IMR-90 (cell line): Measurements from ENCODE around the gene DMRT2. TPM values are rescaled to one million over a fixed set of nuclear protein-coding genes. Genes with fewer than 3 reads are reported as not detected.

Experiments
- ATAC-seq: fragments of 200-7000 bp; cut with Tn5 transposase; 2 replicates; pipeline ENCODE4 v1.9.1; 2020; ENCODE audit warnings: low read depth, mild to moderate bottlenecking, moderate library complexity
- BruUV-seq: library from RNA; stranded (reverse); fragments of 400-500 nt; replicated peaks from 2 replicates; lab custom pipeline; 2021; lab: Mats Ljungman, UMichigan
- CTCF ChIA-PET: fragments of 300-600 bp; formaldehyde crosslinking; extraction: SDS; loops from one replicate; lab custom pipeline; 2021; ENCODE audit warnings: antibody characterized with exemption; lab: Yijun Ruan, JAX
- POLR2A ChIA-PET: fragments of 300-600 bp; sonication (Branson Sonifier 250); formaldehyde crosslinking; loops from one replicate; lab custom pipeline; 2022; ENCODE audit warnings: antibody characterized with exemption; ENCODE audit not compliant: unreplicated experiment; lab: Charles Lee
- DNase-seq: peaks from one replicate; pipeline ENCODE4 v3.0.0; 2013
- H2AFZ ChIP-seq: replicated peaks from 2 replicates; pipeline ENCODE3; 2013; ENCODE audit warnings: low read length, mild to moderate bottlenecking; ENCODE audit not compliant: poor library complexity
- H2AK5ac ChIP-seq: 2 replicates; pipeline ENCODE4 v1.6.1; 2013; ENCODE audit warnings: low read depth, low read length, inconsistent platforms
- H2AK9ac ChIP-seq: replicated peaks from 2 replicates; pipeline ENCODE3; 2013; ENCODE audit warnings: mild to moderate bottlenecking, low read depth, low read length, moderate library complexity; ENCODE audit not compliant: poor library complexity
- H2BK120ac ChIP-seq: 2 replicates; pipeline ENCODE4 v1.6.1; 2013; ENCODE audit warnings: low read depth, low read length, inconsistent platforms
- H2BK15ac ChIP-seq: 3 replicates; pipeline ENCODE4 v1.6.1; 2013; ENCODE audit warnings: low read depth, low read length, inconsistent platforms
- H2BK20ac ChIP-seq: 2 replicates; pipeline ENCODE4 v1.6.1; 2013; ENCODE audit warnings: low read depth, mild to moderate bottlenecking, inconsistent platforms, low read length, moderate library complexity
- H2BK5ac ChIP-seq: 2 replicates; pipeline ENCODE4 v1.6.1; 2013; ENCODE audit warnings: mild to moderate bottlenecking, low read depth, low read length, inconsistent platforms; ENCODE audit not compliant: poor library complexity, severe bottlenecking
- H3K14ac ChIP-seq: replicated peaks from 2 replicates; pipeline ENCODE4 v1.6.1; 2013; ENCODE audit warnings: low read depth, low read length, inconsistent platforms
- H3K18ac ChIP-seq: 2 replicates; pipeline ENCODE4 v1.6.1; 2013; ENCODE audit warnings: low read depth, low read length, control low read depth
- H3K23ac ChIP-seq: 2 replicates; pipeline ENCODE4 v1.6.1; 2013; ENCODE audit warnings: low read depth, low read length, inconsistent platforms
- H3K27ac ChIP-seq: 2 replicates; pipeline ENCODE4 v1.5.1; 2013; ENCODE audit warnings: mild to moderate bottlenecking, control low read depth, low read length; ENCODE audit not compliant: insufficient read depth
- H3K27me3 ChIP-seq: 2 replicates; pipeline ENCODE4 v1.6.1; 2013; ENCODE audit warnings: low read length; ENCODE audit not compliant: control insufficient read depth, insufficient read depth
- H3K36me3 ChIP-seq: 2 replicates; pipeline ENCODE4 v1.6.1; 2013; ENCODE audit warnings: low read length, mixed read lengths; ENCODE audit not compliant: control insufficient read depth, insufficient read depth
- H3K4ac ChIP-seq: 2 replicates; pipeline ENCODE4 v1.6.1; 2013; ENCODE audit warnings: low read depth, low read length, inconsistent platforms
- H3K4me1 ChIP-seq: 2 replicates; pipeline ENCODE4 v1.6.1; 2013; ENCODE audit warnings: low read length, mixed read lengths; ENCODE audit not compliant: control insufficient read depth, insufficient read depth
- H3K4me2 ChIP-seq: 2 replicates; pipeline ENCODE4 v1.6.1; 2013; ENCODE audit warnings: low read depth, mild to moderate bottlenecking, control low read depth, low read length, moderate library complexity
- H3K4me3 ChIP-seq: 2 replicates; pipeline ENCODE4 v1.5.1; 2013; ENCODE audit warnings: low read depth, mild to moderate bottlenecking, control low read depth, low read length, moderate library complexity; ENCODE audit not compliant: insufficient read depth
- H3K56ac ChIP-seq: 2 replicates; pipeline ENCODE4 v1.6.1; 2013; ENCODE audit warnings: low read length, inconsistent platforms; ENCODE audit not compliant: insufficient read depth; ENCODE audit errors: extremely low read depth
- H3K79me1 ChIP-seq, 2 experiments: 2 replicates each; pipeline ENCODE4 v1.6.1; 2013; ENCODE audit warnings: low read length in 2 of 2, inconsistent platforms in 1 of 2, low read depth in 1 of 2
- H3K9ac ChIP-seq: 2 replicates; pipeline ENCODE4 v1.6.1; 2013; ENCODE audit warnings: low read depth, low read length, control low read depth
- H3K9me1 ChIP-seq: 2 replicates; pipeline ENCODE4 v1.6.1; 2013; ENCODE audit warnings: low read length, inconsistent platforms; ENCODE audit not compliant: insufficient read depth
- H3K9me3 ChIP-seq: 2 replicates; pipeline ENCODE4 v1.6.1; 2013; ENCODE audit warnings: low read length; ENCODE audit not compliant: control insufficient read depth, insufficient read depth
- H4K20me1 ChIP-seq: 2 replicates; pipeline ENCODE4 v1.6.1; 2013; ENCODE audit warnings: low read length, inconsistent platforms; ENCODE audit not compliant: insufficient read depth
- H4K5ac ChIP-seq: 2 replicates; pipeline ENCODE4 v1.6.1; 2013; ENCODE audit warnings: mild to moderate bottlenecking, low read depth, low read length, control low read depth
- H4K8ac ChIP-seq, 2 experiments: 2 replicates each; pipeline ENCODE4 v1.6.1; 2013; ENCODE audit warnings: low read depth in 2 of 2, low read length in 2 of 2, control low read depth in 1 of 2, inconsistent platforms in 1 of 2
- H4K91ac ChIP-seq: 2 replicates; pipeline ENCODE4 v1.6.1; 2013; ENCODE audit warnings: low read depth, low read length, inconsistent platforms; ENCODE audit not compliant: insufficient read depth
- CEBPB ChIP-seq: IDR thresholded peaks from 2 replicates; pipeline ENCODE4 v1.6.1; 2012; ENCODE audit warnings: low read depth, low read length, improper control_type of control experiment
- CHD1 ChIP-seq: IDR thresholded peaks from 2 replicates; pipeline ENCODE4 v1.6.1; 2012; ENCODE audit warnings: low read depth, low read length, improper control_type of control experiment
- CTCF ChIP-seq: conservative IDR thresholded peaks from 2 replicates; pipeline ENCODE4 v1.5.1; 2012; ENCODE audit warnings: mild to moderate bottlenecking, low read depth, low read length, improper control_type of control experiment
- FOS ChIP-seq: fragments of 150-350 bp; IDR thresholded peaks from 2 replicates; pipeline ENCODE4 v1.6.1; 2016; ENCODE audit warnings: low read depth, low read length
- MAFK ChIP-seq: IDR thresholded peaks from 2 replicates; pipeline ENCODE4 v1.6.1; 2012; ENCODE audit warnings: low read depth, low read length, improper control_type of control experiment
- MAZ ChIP-seq: IDR thresholded peaks from 2 replicates; pipeline ENCODE4 v1.6.1; 2012; ENCODE audit warnings: low read depth, mild to moderate bottlenecking, low read length, improper control_type of control experiment, moderate library complexity, borderline replicate concordance
- MXI1 ChIP-seq: IDR thresholded peaks from 2 replicates; pipeline ENCODE4 v1.6.1; 2012; ENCODE audit warnings: low read depth, mild to moderate bottlenecking, low read length, moderate library complexity, borderline replicate concordance
- NFE2L2 ChIP-seq: fragments of 150-350 bp; IDR thresholded peaks from 2 replicates; pipeline ENCODE4 v1.6.1; 2016; ENCODE audit warnings: low read depth, mild to moderate bottlenecking, low read length
- POLR2A ChIP-seq: IDR thresholded peaks from 2 replicates; pipeline ENCODE4 v1.6.1; 2012; ENCODE audit warnings: mild to moderate bottlenecking, low read depth, low read length
- RAD21 ChIP-seq: IDR thresholded peaks from 2 replicates; pipeline ENCODE4 v1.6.1; 2012; ENCODE audit warnings: low read length, improper control_type of control experiment
- RCOR1 ChIP-seq: IDR thresholded peaks from 2 replicates; pipeline ENCODE4 v1.6.1; 2012; ENCODE audit warnings: mild to moderate bottlenecking, low read length, improper control_type of control experiment; ENCODE audit not compliant: insufficient replicate concordance
- RFX5 ChIP-seq: IDR thresholded peaks from 2 replicates; pipeline ENCODE4 v1.8.0; 2012; ENCODE audit warnings: low read depth, mild to moderate bottlenecking, low read length, moderate library complexity
- SMC3 ChIP-seq: fragments of 150-350 bp; IDR thresholded peaks from 2 replicates; pipeline ENCODE4 v1.6.1; 2016; ENCODE audit warnings: low read depth, mild to moderate bottlenecking, antibody characterized with exemption, low read length, moderate library complexity
- WGBS, 2 experiments: methylation state at CpG; one replicate each; pipeline versions ENCODE4 v1.1.5 to v1.1.7; 2013; ENCODE audit warnings: missing lambda C conversion rate in 2 of 2; ENCODE audit not compliant: insufficient read length in 1 of 2; ENCODE audit errors: extremely low coverage in 2 of 2; 5-methylcytosine and 5-hydroxymethylcytosine counted together
- dilution Hi-C: fragments of 300-500 bp; cut with HindIII; formaldehyde crosslinking; loops from one replicate; pipeline ENCODE4 v1.14.3; 2018; ENCODE audit warnings: low sequenced_read_pairs; ENCODE audit not compliant: unreplicated experiment
- in situ Hi-C: fragments of 300-500 bp; cut with MboI; formaldehyde crosslinking; loops from 3 replicates; pipeline ENCODE4 v1.14.3; 2019; ENCODE audit warnings: low sequenced_read_pairs, inconsistent platforms, mixed read lengths
- intact Hi-C: fragments of 100-400 bp; cut with micrococcal nuclease; formaldehyde crosslinking; loops from 2 replicates; pipeline ENCODE4 v1.10.0; 2022
- polyA plus RNA-seq, 3 experiments: library from polyadenylated mRNA; depleted of rRNA; stranded (reverse); fragments of >200 nt; gene quantifications; 2 replicates each; pipeline ENCODE4 v1.2.3, GENCODE V29; 2012; ENCODE audit warnings: low replicate concordance in 1 of 3
- total RNA-seq: library from RNA; depleted of rRNA; stranded (reverse); fragments of >200 nt; gene quantifications from 2 replicates; pipeline ENCODE4 v1.2.3, GENCODE V29; 2012
- TF ChIP-seq, protein P1 (sequence below): fragments of 150-350 bp; IDR thresholded peaks from 2 replicates; pipeline ENCODE4 v1.6.1; 2017; ENCODE audit warnings: mild to moderate bottlenecking, antibody characterized with exemption, low read length, low read depth
- TF ChIP-seq, protein P2 (sequence below): fragments of 150-350 bp; IDR thresholded peaks from 2 replicates; pipeline ENCODE4 v1.6.1; 2016; ENCODE audit warnings: low read depth, mild to moderate bottlenecking, low read length, moderate library complexity, borderline replicate concordance

The DMRT2 gene
- total and polyA plus RNA-seq, 2 of the 4 experiments (the other 2 are of a cell fraction): not detected

GRCh38 chr9:1070692-1071091, 20.5 kb downstream of the DMRT2 start:
- Histone ChIP-seq H3K27ac (no peak overlapping the region), H3K9me1 (no peaks in the 10 kb centered on the region), H2BK120ac (no peak overlapping the region), H2BK5ac (no peak overlapping the region), H2AK9ac (no peak overlapping the region), H4K20me1 (no peaks in the 10 kb centered on the region), H3K9ac (no peak overlapping the region), H4K8ac (no peak overlapping the region), H3K36me3 (no peaks in the 10 kb centered on the region), H3K18ac (no peak overlapping the region), H3K14ac (no peak overlapping the region), H2AFZ (no peak overlapping the region), H3K79me1 (no peaks in the 10 kb centered on the region), H4K91ac (no peak overlapping the region), H3K27me3 (no peaks in the 10 kb centered on the region), H3K4me2 (no peak overlapping the region), H2AK5ac (no peak overlapping the region), H3K4me1 (no peaks in the 10 kb centered on the region), H3K56ac (no peak overlapping the region), H2BK15ac (no peak overlapping the region), H3K9me3 (no peaks in the 10 kb centered on the region), H3K23ac (no peak overlapping the region), H4K5ac (no peak overlapping the region), H3K4me3 (no peak overlapping the region), H3K4ac (no peak overlapping the region), H2BK20ac (no peak overlapping the region)
- dilution Hi-C loops (no loop called here), in situ Hi-C loops (no loop called here), intact Hi-C loops (no loop called here)
- TF ChIP-seq, protein P1, sequence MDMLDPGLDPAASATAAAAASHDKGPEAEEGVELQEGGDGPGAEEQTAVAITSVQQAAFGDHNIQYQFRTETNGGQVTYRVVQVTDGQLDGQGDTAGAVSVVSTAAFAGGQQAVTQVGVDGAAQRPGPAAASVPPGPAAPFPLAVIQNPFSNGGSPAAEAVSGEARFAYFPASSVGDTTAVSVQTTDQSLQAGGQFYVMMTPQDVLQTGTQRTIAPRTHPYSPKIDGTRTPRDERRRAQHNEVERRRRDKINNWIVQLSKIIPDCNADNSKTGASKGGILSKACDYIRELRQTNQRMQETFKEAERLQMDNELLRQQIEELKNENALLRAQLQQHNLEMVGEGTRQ: no peak
- TF ChIP-seq MXI1 (no peak), FOS (no peak), POLR2A (no peak), NFE2L2 (no peak), CHD1 (no peak), CEBPB (no peak), SMC3 (no peak), MAZ (no peak), RCOR1 (no peak), RFX5 (no peak), RAD21 (no peak), MAFK (no peak), CTCF (no peak)
- TF ChIP-seq, protein P2, sequence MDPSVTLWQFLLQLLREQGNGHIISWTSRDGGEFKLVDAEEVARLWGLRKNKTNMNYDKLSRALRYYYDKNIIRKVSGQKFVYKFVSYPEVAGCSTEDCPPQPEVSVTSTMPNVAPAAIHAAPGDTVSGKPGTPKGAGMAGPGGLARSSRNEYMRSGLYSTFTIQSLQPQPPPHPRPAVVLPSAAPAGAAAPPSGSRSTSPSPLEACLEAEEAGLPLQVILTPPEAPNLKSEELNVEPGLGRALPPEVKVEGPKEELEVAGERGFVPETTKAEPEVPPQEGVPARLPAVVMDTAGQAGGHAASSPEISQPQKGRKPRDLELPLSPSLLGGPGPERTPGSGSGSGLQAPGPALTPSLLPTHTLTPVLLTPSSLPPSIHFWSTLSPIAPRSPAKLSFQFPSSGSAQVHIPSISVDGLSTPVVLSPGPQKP: no peak
- POLR2A ChIA-PET: no interaction called here
- DNase-seq (no peak), ATAC-seq (no peak)
- no CpG with 5 or more reads among the region's 3 CpGs for WGBS, 2 experiments
- CTCF ChIA-PET: no interaction called here
- no TSS peak for BruUV-seq
